NT2/D1 (cell line): ENCODE results near the gene FHOD3.

Experiments used
- DNase-seq: peaks from one replicate; pipeline ENCODE4 v3.0.0-alpha.2; 2011; ENCODE audit warnings: low read depth, low spot score
- H3K27me3 ChIP-seq: 2 replicates; pipeline ENCODE4 v1.6.0; 2011; ENCODE audit warnings: mild to moderate bottlenecking; ENCODE audit not compliant: insufficient read length, insufficient read depth
- H3K36me3 ChIP-seq: 2 replicates; pipeline ENCODE4 v1.6.1; 2011; ENCODE audit warnings: mild to moderate bottlenecking, low read length, mixed read lengths; ENCODE audit not compliant: insufficient read depth, insufficient read length
- H3K4me1 ChIP-seq: 2 replicates; pipeline ENCODE4 v1.5.1; 2011; ENCODE audit not compliant: insufficient read depth, insufficient read length
- H3K4me3 ChIP-seq: 2 replicates; pipeline ENCODE4 v1.5.1; 2011; ENCODE audit warnings: low read depth; ENCODE audit not compliant: insufficient read length
- H3K9ac ChIP-seq: 2 replicates; pipeline ENCODE4 v1.6.0; 2011; ENCODE audit warnings: low read depth; ENCODE audit not compliant: insufficient read length
- H3K9me3 ChIP-seq: 2 replicates; pipeline ENCODE4 v1.5.1; 2011; ENCODE audit warnings: mild to moderate bottlenecking, low read length; ENCODE audit not compliant: insufficient read depth
- SUZ12 ChIP-seq: IDR thresholded peaks from 2 replicates; pipeline ENCODE4 v1.6.1; 2011; ENCODE audit not compliant: insufficient read length, insufficient read depth; ENCODE audit errors: extremely low read depth
- YY1 ChIP-seq: IDR thresholded peaks from 2 replicates; pipeline ENCODE4 v1.6.1; 2011; ENCODE audit not compliant: insufficient read length, insufficient read depth
- ZNF274 ChIP-seq: IDR thresholded peaks from 2 replicates; pipeline ENCODE4 v1.6.1; 2011; ENCODE audit warnings: mild to moderate bottlenecking, low read depth, low read length

Gene FHOD3

GRCh38 chr18:36415171-36415570 is 117.7 kb downstream of the FHOD3 start:
- Histone ChIP-seq H3K4me1 (peaks cover 3% of the 10 kb centered on the region), H3K27me3 (no peaks in the 10 kb centered on the region), H3K36me3 (no peaks in the 10 kb centered on the region), H3K9me3 (no peaks in the 10 kb centered on the region), H3K9ac (no peak overlapping the region), H3K4me3 (no peak overlapping the region)
- TF ChIP-seq ZNF274, result no peak
- TF ChIP-seq YY1, result no peak
- no peak for TF ChIP-seq SUZ12
- no peak for DNase-seq

- H3K9ac ChIP-seq, result no peak overlapping the region
- no peak for TF ChIP-seq ZNF274
- no peak for TF ChIP-seq SUZ12
- no peak for TF ChIP-seq YY1
- no peaks in the 10 kb centered on the region for H3K27me3 ChIP-seq
- H3K36me3 ChIP-seq, result no peaks in the 10 kb centered on the region
- no peak for DNase-seq
- peaks cover 3% of the 10 kb centered on the region for H3K4me1 ChIP-seq
- no peak overlapping the region for H3K4me3 ChIP-seq
- no peaks in the 10 kb centered on the region for H3K9me3 ChIP-seq
Observed at GRCh38 chr18:36415625-36416024, 118.1 kb downstream of the FHOD3 start.

GRCh38 chr18:36419188-36419899 is 121.8 kb downstream of the FHOD3 start:
- no peaks in the 10 kb centered on the region for H3K36me3 ChIP-seq
- no peak for DNase-seq
- no peak overlapping the region for H3K4me3 ChIP-seq
- no peak overlapping the region for H3K9ac ChIP-seq
- TF ChIP-seq YY1, result no peak
- TF ChIP-seq SUZ12, result no peak
- no peak for TF ChIP-seq ZNF274
- H3K27me3 ChIP-seq, result no peaks in the 10 kb centered on the region
- H3K4me1 ChIP-seq, result peaks cover 3% of the 10 kb centered on the region
- H3K9me3 ChIP-seq, result no peaks in the 10 kb centered on the region

DNA sequence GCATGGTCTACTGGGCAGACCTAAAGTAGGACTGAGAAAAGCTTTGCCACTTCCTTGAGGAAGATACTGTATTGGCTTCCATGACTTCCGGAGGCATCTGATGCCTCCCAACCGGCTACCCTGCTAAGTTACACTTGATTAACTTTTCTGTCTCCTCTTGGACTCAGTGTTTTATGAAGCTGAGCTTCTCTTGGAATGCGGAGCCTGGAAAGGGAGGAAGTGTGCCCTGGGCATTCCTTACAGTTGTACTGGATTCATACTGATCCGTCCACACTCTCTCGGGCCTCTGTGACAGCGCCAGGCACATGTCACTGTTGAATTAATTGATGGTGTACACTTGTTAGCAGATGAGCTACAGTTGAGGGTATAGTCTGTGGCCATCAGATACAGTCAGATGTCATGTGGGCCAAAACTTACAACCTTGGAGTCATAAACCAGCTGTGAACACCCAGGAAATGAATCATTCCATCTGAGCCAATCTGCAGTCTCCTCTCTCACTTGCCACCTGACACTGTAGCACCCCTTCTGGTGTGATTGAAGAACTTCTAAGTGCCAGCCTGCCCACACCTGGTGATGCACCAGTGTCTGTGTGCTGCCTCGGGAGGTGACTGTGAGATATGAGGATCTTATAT is 122.5 kb downstream of the FHOD3 start:
- TF ChIP-seq ZNF274 (no peak), YY1 (no peak), SUZ12 (no peak)
- Histone ChIP-seq H3K36me3 (no peaks in the 10 kb centered on the region), H3K27me3 (no peaks in the 10 kb centered on the region), H3K9me3 (no peaks in the 10 kb centered on the region), H3K4me1 (peaks cover 3% of the 10 kb centered on the region), H3K4me3 (no peak overlapping the region), H3K9ac (no peak overlapping the region)
- DNase-seq, result no peak

DNA sequence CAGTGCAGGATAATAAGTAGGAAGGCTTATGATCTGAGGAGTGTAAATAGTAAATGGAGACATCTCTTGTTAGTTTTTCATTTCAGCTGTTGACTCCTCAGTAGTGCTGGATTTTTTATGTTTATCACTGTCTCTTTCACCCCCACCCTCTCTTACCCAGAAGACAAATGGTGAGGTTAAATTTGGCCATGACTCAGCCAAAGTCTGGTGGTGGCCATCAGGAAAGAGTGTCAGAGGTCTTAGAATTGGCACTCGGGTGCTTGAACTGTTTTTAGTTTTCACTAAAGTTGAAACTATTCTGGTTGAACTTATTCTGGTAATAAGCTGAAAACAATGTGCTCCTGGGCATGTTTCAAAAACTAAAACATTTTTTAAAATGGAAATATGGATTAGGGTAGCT is 123.3 kb downstream of the FHOD3 start:
- H3K4me1 ChIP-seq, result peaks cover 3% of the 10 kb centered on the region
- no peaks in the 10 kb centered on the region for H3K27me3 ChIP-seq
- no peak overlapping the region for H3K4me3 ChIP-seq
- DNase-seq, result no peak
- no peak for TF ChIP-seq YY1
- no peak for TF ChIP-seq SUZ12
- TF ChIP-seq ZNF274, result no peak
- no peaks in the 10 kb centered on the region for H3K9me3 ChIP-seq
- H3K36me3 ChIP-seq, result no peaks in the 10 kb centered on the region
- no peak overlapping the region for H3K9ac ChIP-seq

- Histone ChIP-seq H3K9ac (no peak overlapping the region), H3K9me3 (no peaks in the 10 kb centered on the region), H3K27me3 (no peaks in the 10 kb centered on the region), H3K4me3 (no peak overlapping the region), H3K4me1 (no peaks in the 10 kb centered on the region), H3K36me3 (no peaks in the 10 kb centered on the region)
- TF ChIP-seq YY1 (no peak), ZNF274 (no peak), SUZ12 (no peak)
- DNase-seq, result no peak
Observed at GRCh38 chr18:36424741-36425142, 127.2 kb downstream of the FHOD3 start.

DNA sequence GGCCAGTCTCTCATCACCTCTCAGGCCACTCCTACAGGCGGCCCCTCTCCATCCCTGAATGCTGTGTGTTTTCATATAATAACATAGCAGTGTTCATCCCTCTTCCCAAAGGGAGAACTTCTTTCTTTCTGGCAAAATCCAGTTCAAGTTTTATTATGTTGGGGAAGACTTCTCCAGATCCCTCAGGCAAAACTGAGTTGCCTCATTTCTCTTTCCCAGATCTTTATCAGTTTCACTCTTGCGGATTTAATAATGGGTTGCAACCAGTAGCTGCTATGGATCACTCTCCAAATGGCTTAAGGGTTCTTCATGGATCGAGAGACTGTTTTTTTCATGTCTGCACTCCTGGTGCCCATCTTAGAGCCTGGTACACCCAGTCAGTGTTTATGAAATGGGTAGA is 129.9 kb downstream of the FHOD3 start:
- no peak for TF ChIP-seq SUZ12
- TF ChIP-seq YY1, result no peak
- TF ChIP-seq ZNF274, result no peak
- H3K9ac ChIP-seq, result no peak overlapping the region
- H3K4me1 ChIP-seq, result no peaks in the 10 kb centered on the region
- no peak for DNase-seq
- H3K27me3 ChIP-seq, result no peaks in the 10 kb centered on the region
- H3K9me3 ChIP-seq, result no peaks in the 10 kb centered on the region
- no peak overlapping the region for H3K4me3 ChIP-seq
- no peaks in the 10 kb centered on the region for H3K36me3 ChIP-seq
